WTC11 (cell line): Measurements from ENCODE around the gene RBM45.

ENCODE experiments used
- ETV6 ChIP-seq: sonication (generic); formaldehyde crosslinking; IDR thresholded peaks from 2 replicates; pipeline ENCODE4 v1.8.1; 2022; ENCODE audit warnings: mild to moderate bottlenecking, missing genetic modification reagents
- FOXJ3 ChIP-seq: sonication (generic); formaldehyde crosslinking; IDR thresholded peaks from 2 replicates; pipeline ENCODE4 v1.9.0; 2021; ENCODE audit warnings: missing genetic modification reagents, mild to moderate bottlenecking, borderline replicate concordance
- IRF2 ChIP-seq: sonication (generic); formaldehyde crosslinking; IDR thresholded peaks from 2 replicates; pipeline ENCODE4 v1.8.0; 2022; ENCODE audit warnings: low read depth, missing genetic modification reagents, borderline replicate concordance
- JUN ChIP-seq: sonication (generic); formaldehyde crosslinking; IDR thresholded peaks from 2 replicates; pipeline ENCODE4 v1.8.0; 2023; ENCODE audit warnings: mild to moderate bottlenecking, missing genetic modification reagents
- TEAD1 ChIP-seq: sonication (generic); formaldehyde crosslinking; IDR thresholded peaks from 2 replicates; pipeline ENCODE4 v1.8.0; 2022; ENCODE audit warnings: mild to moderate bottlenecking, missing genetic modification reagents
- TEAD4 ChIP-seq: sonication (generic); formaldehyde crosslinking; IDR thresholded peaks from 2 replicates; pipeline ENCODE4 v1.8.0; 2022; ENCODE audit warnings: mild to moderate bottlenecking, missing genetic modification reagents
- ZNF317 ChIP-seq: sonication (generic); formaldehyde crosslinking; IDR thresholded peaks from 2 replicates; pipeline ENCODE4 v1.8.1; 2023; ENCODE audit warnings: low read depth, mild to moderate bottlenecking, moderate library complexity, missing genetic modification reagents, borderline replicate concordance
- TF ChIP-seq, protein P1 (sequence below): fragments of 200-600 bp; IDR thresholded peaks from 2 replicates; pipeline ENCODE4 v1.8.0; 2022; ENCODE audit warnings: antibody characterized with exemption
- TF ChIP-seq, protein P2 (sequence below): sonication (generic); formaldehyde crosslinking; IDR thresholded peaks from 2 replicates; pipeline ENCODE4 v1.8.0; 2022; ENCODE audit warnings: mild to moderate bottlenecking, missing genetic modification reagents
- TF ChIP-seq, protein P3 (sequence below): sonication (generic); formaldehyde crosslinking; IDR thresholded peaks from 2 replicates; pipeline ENCODE4 v1.8.1; 2023; ENCODE audit warnings: mild to moderate bottlenecking, missing genetic modification reagents

DNA sequence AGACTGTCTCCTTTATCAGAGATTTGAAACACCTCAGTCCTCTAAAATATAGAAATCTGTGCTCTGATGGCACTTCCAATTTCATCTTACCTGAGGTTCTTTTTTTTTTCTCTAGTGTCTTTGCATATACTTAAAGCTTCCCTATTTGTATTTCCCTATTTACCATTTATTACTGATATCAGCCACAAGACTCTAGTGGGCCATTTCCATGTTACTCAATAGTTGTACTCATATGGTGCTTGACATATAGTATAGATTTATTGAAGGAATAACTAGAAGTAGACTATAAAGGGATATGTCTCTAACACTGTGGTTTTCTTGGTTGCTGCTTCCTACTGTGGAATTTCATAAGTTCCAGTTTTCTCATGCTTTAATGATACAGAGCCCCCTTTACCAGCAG is 3.0 kb downstream of the RBM45 start:
- TF ChIP-seq, protein P1, sequence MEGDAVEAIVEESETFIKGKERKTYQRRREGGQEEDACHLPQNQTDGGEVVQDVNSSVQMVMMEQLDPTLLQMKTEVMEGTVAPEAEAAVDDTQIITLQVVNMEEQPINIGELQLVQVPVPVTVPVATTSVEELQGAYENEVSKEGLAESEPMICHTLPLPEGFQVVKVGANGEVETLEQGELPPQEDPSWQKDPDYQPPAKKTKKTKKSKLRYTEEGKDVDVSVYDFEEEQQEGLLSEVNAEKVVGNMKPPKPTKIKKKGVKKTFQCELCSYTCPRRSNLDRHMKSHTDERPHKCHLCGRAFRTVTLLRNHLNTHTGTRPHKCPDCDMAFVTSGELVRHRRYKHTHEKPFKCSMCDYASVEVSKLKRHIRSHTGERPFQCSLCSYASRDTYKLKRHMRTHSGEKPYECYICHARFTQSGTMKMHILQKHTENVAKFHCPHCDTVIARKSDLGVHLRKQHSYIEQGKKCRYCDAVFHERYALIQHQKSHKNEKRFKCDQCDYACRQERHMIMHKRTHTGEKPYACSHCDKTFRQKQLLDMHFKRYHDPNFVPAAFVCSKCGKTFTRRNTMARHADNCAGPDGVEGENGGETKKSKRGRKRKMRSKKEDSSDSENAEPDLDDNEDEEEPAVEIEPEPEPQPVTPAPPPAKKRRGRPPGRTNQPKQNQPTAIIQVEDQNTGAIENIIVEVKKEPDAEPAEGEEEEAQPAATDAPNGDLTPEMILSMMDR = no peak
- no peak for TF ChIP-seq FOXJ3
- TF ChIP-seq, protein P2, sequence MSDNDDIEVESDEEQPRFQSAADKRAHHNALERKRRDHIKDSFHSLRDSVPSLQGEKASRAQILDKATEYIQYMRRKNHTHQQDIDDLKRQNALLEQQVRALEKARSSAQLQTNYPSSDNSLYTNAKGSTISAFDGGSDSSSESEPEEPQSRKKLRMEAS (CRISPR knock-in tag) = no peak
- TF ChIP-seq IRF2 (CRISPR knock-in tag) = no peak
- TF ChIP-seq JUN = no peak
- TF ChIP-seq TEAD1 (CRISPR knock-in tag) = no peak
- no peak for TF ChIP-seq ETV6
- no peak for TF ChIP-seq ZNF317 (CRISPR knock-in tag)
- TF ChIP-seq TEAD4 (CRISPR knock-in tag) = no peak
- TF ChIP-seq, protein P3, sequence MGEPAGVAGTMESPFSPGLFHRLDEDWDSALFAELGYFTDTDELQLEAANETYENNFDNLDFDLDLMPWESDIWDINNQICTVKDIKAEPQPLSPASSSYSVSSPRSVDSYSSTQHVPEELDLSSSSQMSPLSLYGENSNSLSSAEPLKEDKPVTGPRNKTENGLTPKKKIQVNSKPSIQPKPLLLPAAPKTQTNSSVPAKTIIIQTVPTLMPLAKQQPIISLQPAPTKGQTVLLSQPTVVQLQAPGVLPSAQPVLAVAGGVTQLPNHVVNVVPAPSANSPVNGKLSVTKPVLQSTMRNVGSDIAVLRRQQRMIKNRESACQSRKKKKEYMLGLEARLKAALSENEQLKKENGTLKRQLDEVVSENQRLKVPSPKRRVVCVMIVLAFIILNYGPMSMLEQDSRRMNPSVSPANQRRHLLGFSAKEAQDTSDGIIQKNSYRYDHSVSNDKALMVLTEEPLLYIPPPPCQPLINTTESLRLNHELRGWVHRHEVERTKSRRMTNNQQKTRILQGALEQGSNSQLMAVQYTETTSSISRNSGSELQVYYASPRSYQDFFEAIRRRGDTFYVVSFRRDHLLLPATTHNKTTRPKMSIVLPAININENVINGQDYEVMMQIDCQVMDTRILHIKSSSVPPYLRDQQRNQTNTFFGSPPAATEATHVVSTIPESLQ (CRISPR knock-in tag) = no peak
